Immature natural killer cell (primary cell): ENCODE measurements around the gene EYA3. TPM values are rescaled to one million over a fixed set of nuclear protein-coding genes. Genes with fewer than 3 reads are reported as not detected.

Source experiments
- DNase-seq, 3 donors: peaks; one replicate each; pipeline ENCODE4 v3.0.0; 2022; ENCODE audit warnings: mixed read lengths in 1 of 3
- H3K27ac Mint-ChIP-seq, 6 donors: one replicate each; pipeline ENCODE4 v1.8.0; 2020; ENCODE audit warnings: mixed read lengths in 6 of 6, mild to moderate bottlenecking in 5 of 6, inconsistent platforms in 4 of 6, moderate library complexity in 3 of 6
- H3K27me3 Mint-ChIP-seq, 3 donors: one replicate each; pipeline ENCODE4 v1.8.0; 2020 to 2021; ENCODE audit warnings: low read depth in 3 of 3, mild to moderate bottlenecking in 3 of 3, mixed read lengths in 3 of 3, moderate library complexity in 3 of 3, inconsistent platforms in 1 of 3
- H3K36me3 Mint-ChIP-seq, 3 donors: one replicate each; pipeline ENCODE4 v1.8.0; 2020; ENCODE audit warnings: mixed read lengths in 3 of 3, inconsistent platforms in 2 of 3, mild to moderate bottlenecking in 2 of 3
- H3K4me1 Mint-ChIP-seq, 2 donors: one replicate each; pipeline ENCODE4 v1.8.0; 2020; ENCODE audit warnings: inconsistent platforms in 2 of 2, mild to moderate bottlenecking in 2 of 2, mixed read lengths in 2 of 2, moderate library complexity in 1 of 2
- H3K4me3 Mint-ChIP-seq, 5 donors: one replicate each; pipeline ENCODE4 v1.8.0; 2020; ENCODE audit warnings: mild to moderate bottlenecking in 5 of 5, mixed read lengths in 5 of 5, inconsistent platforms in 3 of 5, moderate library complexity in 3 of 5
- H3K9me3 Mint-ChIP-seq, 6 donors: one replicate each; pipeline ENCODE4 v1.8.0; 2020; ENCODE audit warnings: mild to moderate bottlenecking in 6 of 6, mixed read lengths in 6 of 6, inconsistent platforms in 4 of 6, moderate library complexity in 3 of 6
- polyA plus RNA-seq, 3 donors: library from polyadenylated mRNA; unstranded; fragments of 300-500 nt; fragmentation: Illumina TruSeq; gene quantifications; one replicate each; pipeline ENCODE4 v1.2.3, GENCODE V29; 2021

EYA3 gene
- polyA plus RNA-seq, 3 donors from 2014 or later: 7.8 to 15.6 (median 9.3) TPM

DNA sequence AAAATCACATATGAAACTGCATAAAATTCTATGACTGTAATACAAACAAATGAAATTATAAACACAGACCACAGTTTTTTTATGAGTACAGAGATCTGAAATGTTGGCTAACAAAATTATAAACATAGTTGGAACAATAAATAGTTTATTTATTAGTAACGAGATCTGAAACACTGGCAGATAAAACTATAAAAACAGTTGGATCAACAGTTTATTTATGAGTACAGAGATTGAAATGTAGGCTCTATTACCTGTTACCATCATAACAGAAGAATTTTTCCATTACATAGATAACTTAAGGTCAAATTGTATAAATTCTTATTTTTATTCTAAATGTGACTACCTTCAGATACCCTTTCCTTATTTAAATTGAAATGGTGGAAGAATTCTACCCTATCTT, 14.5 kb downstream of the EYA3 start:
- Mint-ChIP-seq H3K4me3 (no peak overlapping the region), H3K9me3 (no peaks in the 10 kb centered on the region), H3K27ac (no peak overlapping the region), H3K4me1 (peaks cover 17 to 59% of the 10 kb centered on the region in 2 donors), H3K27me3 (no peaks in the 10 kb centered on the region), H3K36me3 (no peaks in the 10 kb centered on the region)
- no peak for DNase-seq

GRCh38 chr1:28071813-28072212, 16.6 kb downstream of the EYA3 start:
- no peaks in the 10 kb centered on the region for H3K27me3 Mint-ChIP-seq
- H3K36me3 Mint-ChIP-seq: no peaks in the 10 kb centered on the region
- no peak for DNase-seq
- H3K4me1 Mint-ChIP-seq: peaks cover 20 to 57% of the 10 kb centered on the region in 2 donors
- no peaks in the 10 kb centered on the region for H3K9me3 Mint-ChIP-seq
- peak overlapping the region in 1 of 6 donors; percentile 22 for H3K27ac Mint-ChIP-seq
- no peak overlapping the region for H3K4me3 Mint-ChIP-seq

DNA sequence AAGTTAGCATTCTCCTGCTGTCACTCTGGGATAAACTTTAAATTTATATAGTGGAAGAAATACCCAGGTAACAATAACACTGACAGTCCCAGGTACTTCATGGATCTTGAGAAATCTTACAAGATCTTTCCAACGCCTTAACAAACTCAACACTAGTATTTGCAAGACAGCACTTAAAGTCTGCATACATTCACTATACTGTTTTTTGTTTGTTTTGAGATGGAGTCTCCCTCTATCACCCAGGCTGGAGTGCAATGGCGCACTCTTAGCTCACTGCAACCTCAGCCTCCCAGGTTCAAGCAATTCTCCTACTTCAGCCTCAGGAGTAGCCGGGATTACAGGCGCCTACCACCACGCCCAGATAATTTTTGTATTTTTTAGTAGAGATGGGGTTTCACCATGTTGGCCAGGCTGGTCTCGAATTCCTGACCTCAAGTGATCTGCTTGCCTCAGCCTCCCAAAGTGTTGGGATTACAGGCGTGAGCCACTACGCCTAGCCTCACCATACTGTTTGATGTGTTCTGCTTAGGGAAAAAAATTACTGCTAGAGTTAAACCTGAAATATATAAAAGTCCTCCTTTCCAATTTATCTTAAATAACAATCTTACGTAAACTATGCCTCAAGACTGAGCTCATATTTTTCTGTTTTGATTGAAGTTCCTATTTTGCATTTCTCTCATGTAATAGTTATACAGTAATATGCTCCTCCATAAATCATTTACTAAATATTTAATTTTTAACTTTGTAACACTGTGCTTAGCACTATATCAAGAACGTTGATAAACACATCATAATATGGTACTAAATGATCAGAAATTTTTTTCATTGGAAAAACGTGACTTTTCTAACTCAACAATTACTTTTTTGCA, 17.5 kb downstream of the EYA3 start:
- peaks cover 22 to 56% of the 10 kb centered on the region in 2 donors for H3K4me1 Mint-ChIP-seq
- no peaks in the 10 kb centered on the region for H3K36me3 Mint-ChIP-seq
- no peak overlapping the region for H3K27ac Mint-ChIP-seq
- no peaks in the 10 kb centered on the region for H3K9me3 Mint-ChIP-seq
- no peaks in the 10 kb centered on the region for H3K27me3 Mint-ChIP-seq
- no peak for DNase-seq
- H3K4me3 Mint-ChIP-seq: no peak overlapping the region

DNA sequence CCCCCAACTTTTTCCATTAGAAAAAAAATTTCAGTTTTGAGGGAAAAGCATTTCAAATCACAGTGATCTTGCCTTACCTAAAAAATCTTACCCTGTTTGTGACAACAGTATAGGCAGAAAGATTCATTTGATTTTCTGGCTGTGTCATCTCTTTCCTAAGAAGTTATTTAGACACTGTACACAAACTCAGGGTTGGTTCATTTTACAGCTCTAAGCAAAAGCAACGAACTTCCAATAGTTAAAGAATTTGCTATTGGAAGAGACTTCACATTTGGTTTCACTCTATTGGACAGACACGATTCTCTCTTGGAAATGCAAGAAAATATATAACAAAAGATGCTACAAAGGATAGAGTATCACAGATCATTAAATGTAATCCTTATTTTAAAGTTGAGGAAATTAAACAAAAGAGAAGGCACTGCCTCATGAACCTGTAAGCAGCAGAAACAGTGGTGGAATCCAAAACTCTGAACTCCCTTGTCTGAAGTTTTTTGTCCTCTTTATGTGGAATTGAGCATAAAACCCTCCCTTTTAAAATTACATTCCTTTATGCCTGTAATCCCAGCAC, 20.8 kb downstream of the EYA3 start:
- Mint-ChIP-seq H3K9me3 (no peaks in the 10 kb centered on the region), H3K27me3 (no peaks in the 10 kb centered on the region), H3K4me1 (peaks cover 21 to 41% of the 10 kb centered on the region in 2 donors), H3K27ac (peak overlapping the region in 3 of 6 donors; percentile 0 to 36 (median 9)), H3K4me3 (no peak overlapping the region), H3K36me3 (peaks cover 0 to 4% (median 0%) of the 10 kb centered on the region in 3 donors)
- DNase-seq: no peak

DNA sequence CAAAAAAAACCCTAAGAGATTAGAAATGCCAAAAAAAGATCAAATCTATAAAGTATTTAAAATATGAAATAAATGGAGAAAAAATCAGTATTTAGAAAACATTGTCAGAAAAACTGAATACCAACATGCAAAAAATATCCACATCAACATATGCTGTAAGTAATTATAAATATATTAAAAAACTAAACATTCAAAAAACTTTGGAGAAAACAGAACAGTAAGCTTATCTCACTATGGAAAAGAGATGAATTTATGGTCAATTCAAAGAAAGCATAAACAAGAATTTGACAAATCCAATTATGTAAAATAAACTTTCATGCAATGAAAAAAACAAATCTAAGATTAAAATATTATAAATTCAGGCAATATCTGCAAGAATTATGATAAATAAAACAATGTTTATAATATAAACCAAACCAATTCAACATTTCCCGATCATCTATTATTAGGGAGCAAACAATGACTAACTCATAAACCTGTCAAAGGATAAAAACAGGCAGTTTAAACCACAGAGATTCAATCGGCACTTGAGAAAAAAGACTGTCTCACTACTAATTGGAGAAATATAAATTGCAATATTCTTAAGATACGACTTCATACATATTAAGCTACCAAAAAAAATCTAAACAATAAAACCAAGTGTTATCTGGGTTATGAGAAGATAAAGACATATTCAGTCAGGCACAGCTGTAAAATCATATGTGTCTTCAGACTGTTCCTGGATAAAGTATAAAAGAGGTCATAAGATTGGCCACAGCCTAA, 21.8 kb downstream of the EYA3 start:
- Mint-ChIP-seq H3K27ac (peak overlapping the region in 1 of 6 donors; percentile 66), H3K27me3 (no peaks in the 10 kb centered on the region), H3K4me1 (peaks cover 27 to 40% of the 10 kb centered on the region in 2 donors), H3K9me3 (no peaks in the 10 kb centered on the region), H3K36me3 (peaks cover 0 to 4% (median 0%) of the 10 kb centered on the region in 3 donors), H3K4me3 (no peak overlapping the region)
- no peak for DNase-seq

DNA sequence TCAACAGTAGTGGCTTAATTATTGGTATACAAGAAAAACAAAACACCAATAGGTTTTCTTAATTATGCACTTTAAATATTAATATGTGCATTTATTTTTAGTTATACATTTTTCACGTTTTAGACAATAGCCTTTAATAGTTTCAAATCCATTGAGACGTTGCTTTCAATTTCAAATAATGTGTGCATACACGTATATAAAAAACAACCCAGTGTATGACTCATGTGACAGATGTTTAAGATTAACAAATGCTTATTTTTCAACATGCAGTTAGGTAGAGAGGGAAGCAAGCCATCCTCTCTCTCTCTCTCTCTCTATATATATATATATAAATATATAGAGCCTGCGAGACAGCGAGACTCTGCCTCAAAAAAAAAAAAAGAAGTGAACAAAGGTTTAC, 24.3 kb downstream of the EYA3 start:
- DNase-seq: no peak
- Mint-ChIP-seq H3K4me3 (no peak overlapping the region), H3K36me3 (peaks cover 0 to 4% (median 0%) of the 10 kb centered on the region in 3 donors), H3K4me1 (peaks cover 21 to 41% of the 10 kb centered on the region in 2 donors), H3K27ac (no peak overlapping the region), H3K27me3 (no peaks in the 10 kb centered on the region), H3K9me3 (no peaks in the 10 kb centered on the region)

DNA sequence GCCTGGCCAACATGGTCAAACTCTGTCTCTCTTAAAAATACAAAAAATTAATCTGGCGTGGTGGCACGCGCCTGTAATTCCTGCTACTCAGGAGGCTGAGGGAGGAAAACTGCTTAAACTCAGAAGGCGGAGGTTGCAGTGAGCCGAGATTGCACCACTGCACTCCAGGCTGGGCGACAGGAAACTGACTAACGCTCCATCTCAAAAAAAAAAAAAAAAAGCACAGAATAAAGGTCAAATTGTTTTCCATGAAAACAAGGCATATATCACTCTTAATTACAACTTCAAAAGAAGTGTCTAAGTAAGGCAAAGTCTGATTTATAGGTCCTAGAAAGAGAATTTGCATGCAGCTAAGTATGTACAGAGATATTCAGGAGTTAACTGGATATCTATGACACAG, 25.6 kb downstream of the EYA3 start:
- no peak overlapping the region for H3K27ac Mint-ChIP-seq
- no peak overlapping the region for H3K4me3 Mint-ChIP-seq
- peaks cover 30 to 53% of the 10 kb centered on the region in 2 donors for H3K4me1 Mint-ChIP-seq

GRCh38 chr1:28058971-28059878, 29.2 kb downstream of the EYA3 start:
- DNase-seq: no peak
- H3K27me3 Mint-ChIP-seq: no peaks in the 10 kb centered on the region
- no peaks in the 10 kb centered on the region for H3K9me3 Mint-ChIP-seq
- H3K27ac Mint-ChIP-seq: peak overlapping the region in 5 of 6 donors; percentile 2 to 49 (median 8)
- peaks cover 0 to 3% (median 0%) of the 10 kb centered on the region in 3 donors for H3K36me3 Mint-ChIP-seq
- H3K4me1 Mint-ChIP-seq: peaks cover 49 to 71% of the 10 kb centered on the region in 2 donors
- H3K4me3 Mint-ChIP-seq: peak overlapping the region in 1 of 5 donors; percentile 25

More for the DNA sequence above, 25.6 kb downstream of the EYA3 start:
- DNase-seq: no peak
- peaks cover 0 to 4% (median 0%) of the 10 kb centered on the region in 3 donors for H3K36me3 Mint-ChIP-seq
- no peaks in the 10 kb centered on the region for H3K27me3 Mint-ChIP-seq
- no peaks in the 10 kb centered on the region for H3K9me3 Mint-ChIP-seq

GRCh38 chr1:28058168-28058567, 30.2 kb downstream of the EYA3 start:
- Mint-ChIP-seq H3K27ac (peak overlapping the region in 1 of 6 donors; percentile 24), H3K4me1 (peaks cover 48 to 79% of the 10 kb centered on the region in 2 donors)

GRCh38 chr1:28056129-28056925, 32.1 kb downstream of the EYA3 start:
- Mint-ChIP-seq H3K36me3 (peaks cover 0 to 3% (median 0%) of the 10 kb centered on the region in 3 donors), H3K4me3 (peak overlapping the region; percentile 19 to 48 (median 39)), H3K27me3 (no peaks in the 10 kb centered on the region), H3K4me1 (peaks cover 38 to 66% of the 10 kb centered on the region in 2 donors), H3K27ac (peak overlapping the region; percentile 66 to 92 (median 83)), H3K9me3 (no peaks in the 10 kb centered on the region)
- peak; percentile 19 to 35 (median 31) for DNase-seq

More at GRCh38 chr1:28058168-28058567, 30.2 kb downstream of the EYA3 start:
- Mint-ChIP-seq H3K9me3 (no peaks in the 10 kb centered on the region), H3K36me3 (peaks cover 0 to 3% (median 0%) of the 10 kb centered on the region in 3 donors), H3K4me3 (no peak overlapping the region), H3K27me3 (no peaks in the 10 kb centered on the region)
- DNase-seq: no peak

DNA sequence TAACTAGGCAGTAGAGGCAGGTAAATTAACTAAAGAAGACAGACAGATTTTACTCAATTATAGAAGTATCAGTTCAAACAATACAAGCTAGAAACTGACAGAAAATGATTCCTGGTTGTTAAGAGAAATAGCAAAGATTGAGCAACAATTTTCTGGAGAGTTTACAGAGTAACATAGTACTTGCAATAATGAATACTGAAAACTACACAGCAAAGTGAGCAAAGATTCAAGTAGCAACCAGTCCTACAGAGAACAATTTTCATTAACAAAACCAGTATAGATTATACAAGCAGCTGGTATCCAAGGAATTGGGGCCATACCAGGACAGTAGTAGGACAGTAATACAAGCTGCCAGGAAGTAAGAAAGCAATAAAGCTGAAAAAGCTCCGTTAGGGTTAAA, 37.6 kb downstream of the EYA3 start:
- peaks cover 0 to 2% (median 0%) of the 10 kb centered on the region in 3 donors for H3K27me3 Mint-ChIP-seq
- H3K4me1 Mint-ChIP-seq: peaks cover 18 to 30% of the 10 kb centered on the region in 2 donors
- no peak for DNase-seq
- H3K4me3 Mint-ChIP-seq: no peak overlapping the region
- H3K9me3 Mint-ChIP-seq: no peaks in the 10 kb centered on the region
- no peak overlapping the region for H3K27ac Mint-ChIP-seq
- H3K36me3 Mint-ChIP-seq: peaks cover 6 to 24% (median 12%) of the 10 kb centered on the region in 3 donors

DNA sequence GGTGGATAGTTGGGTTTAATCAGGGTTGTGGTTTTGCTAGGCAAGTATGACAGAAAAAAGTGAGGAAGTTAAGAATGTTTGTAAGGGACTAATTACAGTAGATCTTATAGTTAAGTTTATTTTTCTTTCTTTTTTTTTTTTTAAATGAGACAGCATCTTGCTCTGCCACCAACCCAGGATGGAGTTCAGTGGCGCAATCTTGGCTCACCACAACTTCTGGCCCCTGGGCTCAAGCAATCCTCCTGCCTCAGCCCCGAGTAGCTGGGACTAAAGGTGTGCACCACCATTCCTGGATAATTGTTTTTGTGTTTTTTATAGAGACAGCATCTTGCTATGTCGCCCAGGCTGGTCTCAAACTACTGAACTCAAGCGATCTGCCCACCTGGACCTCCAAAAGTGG, 41.7 kb downstream of the EYA3 start:
- peak overlapping the region in 2 of 6 donors; percentile 42 for H3K27ac Mint-ChIP-seq
- peaks cover 4 to 6% of the 10 kb centered on the region in 2 donors for H3K4me1 Mint-ChIP-seq
- DNase-seq: no peak
- H3K36me3 Mint-ChIP-seq: peaks cover 6 to 30% (median 12%) of the 10 kb centered on the region in 3 donors
- H3K9me3 Mint-ChIP-seq: no peaks in the 10 kb centered on the region
- peaks cover 0 to 2% (median 0%) of the 10 kb centered on the region in 3 donors for H3K27me3 Mint-ChIP-seq
- H3K4me3 Mint-ChIP-seq: no peak overlapping the region
